ENCODE data around the gene ABHD6. TPM values are rescaled to one million over a fixed set of nuclear protein-coding genes. Genes with fewer than 3 reads are reported as not detected.

ABHD6 gene
- total RNA-seq, 1 experiment from 2014 or later, result 18.9 TPM

DNA sequence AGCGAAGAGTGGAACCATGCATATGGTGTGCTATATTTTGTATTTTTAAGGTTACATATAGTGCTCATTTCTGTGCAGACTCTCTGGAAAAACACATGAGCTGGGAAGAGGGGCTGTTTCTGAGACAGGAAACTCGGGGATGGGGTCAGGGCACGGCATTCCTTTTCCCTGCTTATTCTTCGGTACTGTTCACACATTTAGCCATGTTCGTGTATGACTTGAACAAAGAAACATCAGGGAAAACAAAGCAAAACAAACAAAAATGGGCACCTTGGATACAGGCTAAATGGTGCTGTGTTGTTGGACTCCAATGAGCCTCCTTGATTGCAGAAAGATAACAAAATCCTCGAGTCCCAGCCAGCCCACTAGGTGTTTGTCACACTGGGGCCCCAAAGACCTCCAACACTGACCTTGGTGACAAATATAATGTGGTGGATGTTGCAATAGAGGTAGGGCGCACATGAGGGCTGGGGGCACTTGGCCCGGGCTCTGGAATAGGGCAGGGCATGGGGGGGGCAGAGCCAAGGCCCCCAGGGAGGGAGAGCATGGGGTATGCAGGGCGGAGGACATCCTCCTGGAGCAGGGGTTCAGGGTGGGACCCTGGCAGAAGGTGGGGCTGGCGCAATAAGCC, 46.1 kb upstream of the ABHD6 start:
- POLR2A ChIA-PET, result no interaction called here
- in situ Hi-C loops (cut with HindIII; ENCODE audit: low pct_unique_long_range_greater_than_20kb, low sequenced_read_pairs), result no loop called here
- H3K36me3 ChIP-seq (ENCODE audit: control insufficient read depth, insufficient read depth, low read length), result no peaks in the 10 kb centered on the region
- H3K27me3 ChIP-seq (ENCODE audit: control insufficient read depth, insufficient read depth, low read length), result no peaks in the 10 kb centered on the region
- no TSS peak for BruUV-seq (replicated peaks)
- no peak overlapping the region for H3K27ac ChIP-seq (ENCODE audit: low read length)
- peaks cover 7% of the 10 kb centered on the region; the same call in 1 of the 2 replicates for H3K4me1 ChIP-seq (ENCODE audit: control insufficient read depth, insufficient read depth, low read length)
- H3K4me3 ChIP-seq (ENCODE audit: low read depth in 2 of 2, low read length in 2 of 2), result no peak overlapping the region
- no peak for ATAC-seq
- CTCF ChIA-PET, result interaction anchor here (0.7 kb wide), 1 partner anchor 45 kb away, joined by 4 read pairs; no protein-coding TSS in a partner anchor
- intact Hi-C loops (cut with micrococcal nuclease; ENCODE audit: unreplicated experiment), result no loop called here
- DNase-seq (ENCODE audit: low read depth, low spot score), result no peak
- TF ChIP-seq POLR2AphosphoS5 (IDR thresholded peaks at IDR 0.05; ENCODE audit: low read depth, low read length) (no peak), TCF7L2 (IDR thresholded peaks at IDR 0.05; ENCODE audit: low read depth, low read length) (no peak), SIN3A (IDR thresholded peaks at IDR 0.05; ENCODE audit: borderline replicate concordance, insufficient read depth, low read depth, low read length) (no peak)
- TF ChIP-seq, protein P1, sequence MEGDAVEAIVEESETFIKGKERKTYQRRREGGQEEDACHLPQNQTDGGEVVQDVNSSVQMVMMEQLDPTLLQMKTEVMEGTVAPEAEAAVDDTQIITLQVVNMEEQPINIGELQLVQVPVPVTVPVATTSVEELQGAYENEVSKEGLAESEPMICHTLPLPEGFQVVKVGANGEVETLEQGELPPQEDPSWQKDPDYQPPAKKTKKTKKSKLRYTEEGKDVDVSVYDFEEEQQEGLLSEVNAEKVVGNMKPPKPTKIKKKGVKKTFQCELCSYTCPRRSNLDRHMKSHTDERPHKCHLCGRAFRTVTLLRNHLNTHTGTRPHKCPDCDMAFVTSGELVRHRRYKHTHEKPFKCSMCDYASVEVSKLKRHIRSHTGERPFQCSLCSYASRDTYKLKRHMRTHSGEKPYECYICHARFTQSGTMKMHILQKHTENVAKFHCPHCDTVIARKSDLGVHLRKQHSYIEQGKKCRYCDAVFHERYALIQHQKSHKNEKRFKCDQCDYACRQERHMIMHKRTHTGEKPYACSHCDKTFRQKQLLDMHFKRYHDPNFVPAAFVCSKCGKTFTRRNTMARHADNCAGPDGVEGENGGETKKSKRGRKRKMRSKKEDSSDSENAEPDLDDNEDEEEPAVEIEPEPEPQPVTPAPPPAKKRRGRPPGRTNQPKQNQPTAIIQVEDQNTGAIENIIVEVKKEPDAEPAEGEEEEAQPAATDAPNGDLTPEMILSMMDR (IDR thresholded peaks at IDR 0.05), result no peak
- TF ChIP-seq, protein P2, sequence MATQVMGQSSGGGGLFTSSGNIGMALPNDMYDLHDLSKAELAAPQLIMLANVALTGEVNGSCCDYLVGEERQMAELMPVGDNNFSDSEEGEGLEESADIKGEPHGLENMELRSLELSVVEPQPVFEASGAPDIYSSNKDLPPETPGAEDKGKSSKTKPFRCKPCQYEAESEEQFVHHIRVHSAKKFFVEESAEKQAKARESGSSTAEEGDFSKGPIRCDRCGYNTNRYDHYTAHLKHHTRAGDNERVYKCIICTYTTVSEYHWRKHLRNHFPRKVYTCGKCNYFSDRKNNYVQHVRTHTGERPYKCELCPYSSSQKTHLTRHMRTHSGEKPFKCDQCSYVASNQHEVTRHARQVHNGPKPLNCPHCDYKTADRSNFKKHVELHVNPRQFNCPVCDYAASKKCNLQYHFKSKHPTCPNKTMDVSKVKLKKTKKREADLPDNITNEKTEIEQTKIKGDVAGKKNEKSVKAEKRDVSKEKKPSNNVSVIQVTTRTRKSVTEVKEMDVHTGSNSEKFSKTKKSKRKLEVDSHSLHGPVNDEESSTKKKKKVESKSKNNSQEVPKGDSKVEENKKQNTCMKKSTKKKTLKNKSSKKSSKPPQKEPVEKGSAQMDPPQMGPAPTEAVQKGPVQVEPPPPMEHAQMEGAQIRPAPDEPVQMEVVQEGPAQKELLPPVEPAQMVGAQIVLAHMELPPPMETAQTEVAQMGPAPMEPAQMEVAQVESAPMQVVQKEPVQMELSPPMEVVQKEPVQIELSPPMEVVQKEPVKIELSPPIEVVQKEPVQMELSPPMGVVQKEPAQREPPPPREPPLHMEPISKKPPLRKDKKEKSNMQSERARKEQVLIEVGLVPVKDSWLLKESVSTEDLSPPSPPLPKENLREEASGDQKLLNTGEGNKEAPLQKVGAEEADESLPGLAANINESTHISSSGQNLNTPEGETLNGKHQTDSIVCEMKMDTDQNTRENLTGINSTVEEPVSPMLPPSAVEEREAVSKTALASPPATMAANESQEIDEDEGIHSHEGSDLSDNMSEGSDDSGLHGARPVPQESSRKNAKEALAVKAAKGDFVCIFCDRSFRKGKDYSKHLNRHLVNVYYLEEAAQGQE (IDR thresholded peaks at IDR 0.05; ENCODE audit: insufficient read depth in 1 of 2, low read depth in 2 of 2, low read length in 1 of 2), result no peak
- no peaks in the 10 kb centered on the region for H3K9me3 ChIP-seq (ENCODE audit: control insufficient read depth, insufficient read depth, low read depth, low read length)

DNA sequence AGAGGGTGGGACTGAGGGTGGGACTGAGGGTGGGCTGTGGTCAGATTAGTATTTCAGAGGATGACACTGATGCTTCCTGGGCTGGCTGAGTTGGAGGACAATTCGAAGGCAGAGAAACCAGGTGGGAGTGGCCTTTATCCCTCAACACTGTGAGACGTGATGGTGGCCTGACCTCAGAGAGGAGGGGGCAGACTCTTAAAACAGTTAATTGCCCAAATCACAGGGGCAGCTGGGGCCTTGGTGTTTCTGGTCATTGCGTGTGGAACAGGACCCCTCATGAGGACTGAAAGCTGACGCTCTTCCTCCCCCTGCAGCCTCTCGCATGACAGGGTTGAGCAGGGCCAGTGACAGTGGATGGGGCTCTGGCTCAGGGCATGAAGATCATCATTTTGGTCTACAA, 45.5 kb upstream of the ABHD6 start:
- Histone ChIP-seq H3K4me1 (ENCODE audit: control insufficient read depth, insufficient read depth, low read length) (peaks cover 7% of the 10 kb centered on the region; the same call in 1 of the 2 replicates), H3K36me3 (ENCODE audit: control insufficient read depth, insufficient read depth, low read length) (no peaks in the 10 kb centered on the region), H3K27ac (ENCODE audit: low read length) (no peak overlapping the region), H3K9me3 (ENCODE audit: control insufficient read depth, insufficient read depth, low read depth, low read length) (no peaks in the 10 kb centered on the region), H3K27me3 (ENCODE audit: control insufficient read depth, insufficient read depth, low read length) (no peaks in the 10 kb centered on the region), H3K4me3 (ENCODE audit: low read depth in 2 of 2, low read length in 2 of 2) (no peak overlapping the region)
- ChIA-PET CTCF (interaction anchor here (0.7 kb wide), 1 partner anchor 45 kb away, joined by 4 read pairs; no protein-coding TSS in a partner anchor), POLR2A (no interaction called here)
- DNase-seq (ENCODE audit: low read depth, low spot score), result no peak
- TF ChIP-seq TCF7L2 (IDR thresholded peaks at IDR 0.05; ENCODE audit: low read depth, low read length), result no peak
- TF ChIP-seq, protein P2 (IDR thresholded peaks at IDR 0.05; ENCODE audit: insufficient read depth in 1 of 2, low read depth in 2 of 2, low read length in 1 of 2), result no peak
- no peak for TF ChIP-seq SIN3A (IDR thresholded peaks at IDR 0.05; ENCODE audit: borderline replicate concordance, insufficient read depth, low read depth, low read length)
- TF ChIP-seq, protein P1 (IDR thresholded peaks at IDR 0.05), result no peak
- no peak for TF ChIP-seq POLR2AphosphoS5 (IDR thresholded peaks at IDR 0.05; ENCODE audit: low read depth, low read length)
- intact Hi-C loops (cut with micrococcal nuclease; ENCODE audit: unreplicated experiment), result no loop called here
- ATAC-seq, result no peak
- in situ Hi-C loops (cut with HindIII; ENCODE audit: low pct_unique_long_range_greater_than_20kb, low sequenced_read_pairs), result no loop called here
- no TSS peak for BruUV-seq (replicated peaks)

All from Panc1 (cell line).